Muscle of leg (tissue), 11 donors: ENCODE results near the gene LKAAEAR1. TPM values are rescaled to one million over a fixed set of nuclear protein-coding genes. Genes with fewer than 3 reads are reported as not detected.

Experiments
- DNase-seq: peaks from one replicate; pipeline ENCODE4 v3.0.0; 2013
- H3K27ac ChIP-seq: one replicate; pipeline ENCODE4 v1.5.1; 2013; ENCODE audit warnings: mild to moderate bottlenecking, low read length, control low read depth
- H3K27me3 ChIP-seq: one replicate; pipeline ENCODE4 v1.6.1; 2013; ENCODE audit warnings: low read length; ENCODE audit not compliant: control insufficient read depth, insufficient read depth
- H3K36me3 ChIP-seq: one replicate; pipeline ENCODE4 v1.6.1; 2013; ENCODE audit warnings: low read length; ENCODE audit not compliant: control insufficient read depth, insufficient read depth
- H3K4me1 ChIP-seq: one replicate; pipeline ENCODE4 v1.6.1; 2013; ENCODE audit warnings: low read length; ENCODE audit not compliant: control insufficient read depth, insufficient read depth
- H3K4me3 ChIP-seq: one replicate; pipeline ENCODE4 v1.5.1; 2013; ENCODE audit warnings: low read length, control low read depth
- H3K9me3 ChIP-seq: replicated peaks from 2 replicates; pipeline ENCODE4 v1.6.1; 2013; ENCODE audit warnings: low read depth, low read length; ENCODE audit not compliant: control insufficient read depth
- WGBS: methylation state at CpG from one replicate; pipeline ENCODE4 v1.1.5; 2013; ENCODE audit warnings: missing lambda C conversion rate; ENCODE audit not compliant: insufficient coverage; 5-methylcytosine and 5-hydroxymethylcytosine counted together
- polyA plus RNA-seq, 8 donors: library from polyadenylated mRNA; unstranded; fragments of 120-200 nt; gene quantifications; one replicate each; pipeline versions ENCODE4 v1.2.1 to v1.2.3, GENCODE V29; 2013; ENCODE audit warnings: inconsistent platforms in 1 of 8, low replicate concordance in 1 of 8; ENCODE audit not compliant: insufficient read length in 8 of 8, insufficient read depth in 1 of 8
- total RNA-seq: library from RNA; stranded (reverse); fragments of 120-200 nt; gene quantifications from one replicate; pipeline ENCODE4 v1.2.4, GENCODE V29; 2013

The LKAAEAR1 gene
- total and polyA plus RNA-seq, 9 donors: 0.27 to 0.28 (median 0.27) TPM; not detected in 5

GRCh38 chr20:64042054-64042781, 42.0 kb downstream of the LKAAEAR1 start:
- WGBS: 0% methylated on average over 25 of the region's 55 CpGs
- Histone ChIP-seq H3K9me3 (no peaks in the 10 kb centered on the region), H3K36me3 (no peaks in the 10 kb centered on the region), H3K4me3 (peak overlapping the region; percentile 15), H3K27me3 (peaks cover 95% of the 10 kb centered on the region), H3K4me1 (peaks cover 42% of the 10 kb centered on the region), H3K27ac (peak overlapping the region; percentile 29)
- peak; percentile 32 for DNase-seq

- peak overlapping the region; percentile 29 for H3K27ac ChIP-seq
- no peak overlapping the region for H3K4me3 ChIP-seq
- no peak for DNase-seq
- H3K9me3 ChIP-seq: no peaks in the 10 kb centered on the region
- H3K27me3 ChIP-seq: peaks cover 95% of the 10 kb centered on the region
- H3K36me3 ChIP-seq: no peaks in the 10 kb centered on the region
- 1% methylated on average over 6 of the region's 11 CpGs for WGBS
- peaks cover 44% of the 10 kb centered on the region for H3K4me1 ChIP-seq
Measured at GRCh38 chr20:64041781-64042053, 42.5 kb downstream of the LKAAEAR1 start.

GRCh38 chr20:64041040-64041780, 43.0 kb downstream of the LKAAEAR1 start:
- DNase-seq: peak; percentile 15
- no peak overlapping the region for H3K4me3 ChIP-seq
- H3K27me3 ChIP-seq: peaks cover 95% of the 10 kb centered on the region
- H3K9me3 ChIP-seq: no peaks in the 10 kb centered on the region
- H3K4me1 ChIP-seq: peaks cover 46% of the 10 kb centered on the region
- no peaks in the 10 kb centered on the region for H3K36me3 ChIP-seq
- WGBS: 41% methylated on average over 13 of the region's 15 CpGs
- peak overlapping the region; percentile 29 for H3K27ac ChIP-seq

- H3K4me3 ChIP-seq: no peak overlapping the region
- peaks cover 46% of the 10 kb centered on the region for H3K4me1 ChIP-seq
- WGBS: 60% methylated on average over 9 of the region's 12 CpGs
- DNase-seq: peak; percentile 6
- peak overlapping the region; percentile 29 for H3K27ac ChIP-seq
- H3K27me3 ChIP-seq: peaks cover 91% of the 10 kb centered on the region
- H3K9me3 ChIP-seq: no peaks in the 10 kb centered on the region
- peaks cover 6% of the 10 kb centered on the region for H3K36me3 ChIP-seq
Measured at GRCh38 chr20:64040231-64041039, 43.8 kb downstream of the LKAAEAR1 start.

GRCh38 chr20:64039293-64040160, 44.7 kb downstream of the LKAAEAR1 start:
- Histone ChIP-seq H3K4me1 (peaks cover 46% of the 10 kb centered on the region), H3K27ac (peak overlapping the region; percentile 65), H3K4me3 (peak overlapping the region; percentile 32), H3K9me3 (no peaks in the 10 kb centered on the region), H3K27me3 (peaks cover 81% of the 10 kb centered on the region), H3K36me3 (peaks cover 10% of the 10 kb centered on the region)
- WGBS: 4% methylated on average over 10 of the region's 17 CpGs
- peak; percentile 8 for DNase-seq

GRCh38 chr20:64038565-64039292, 45.5 kb downstream of the LKAAEAR1 start:
- Histone ChIP-seq H3K4me3 (peak overlapping the region; percentile 32), H3K4me1 (peaks cover 46% of the 10 kb centered on the region), H3K36me3 (peaks cover 14% of the 10 kb centered on the region), H3K27me3 (peaks cover 74% of the 10 kb centered on the region), H3K27ac (peak overlapping the region; percentile 65), H3K9me3 (no peaks in the 10 kb centered on the region)
- WGBS: under 1% methylated on average over 82 of the region's 91 CpGs
- peak; percentile 77 for DNase-seq

GRCh38 chr20:64038224-64038564, 46.0 kb downstream of the LKAAEAR1 start:
- Histone ChIP-seq H3K27me3 (peaks cover 69% of the 10 kb centered on the region), H3K9me3 (no peaks in the 10 kb centered on the region), H3K4me1 (peaks cover 46% of the 10 kb centered on the region), H3K36me3 (peaks cover 18% of the 10 kb centered on the region), H3K4me3 (peak overlapping the region; percentile 21), H3K27ac (no peak overlapping the region)
- DNase-seq: no peak
- WGBS: under 1% methylated on average over 29 of the region's 30 CpGs

- Histone ChIP-seq H3K27me3 (peaks cover 66% of the 10 kb centered on the region), H3K4me1 (peaks cover 46% of the 10 kb centered on the region), H3K36me3 (peaks cover 23% of the 10 kb centered on the region), H3K9me3 (no peaks in the 10 kb centered on the region), H3K4me3 (peak overlapping the region; percentile 21), H3K27ac (no peak overlapping the region)
- DNase-seq: peak; percentile 9
- WGBS: 6% methylated on average over 33 of the region's 36 CpGs
Measured at GRCh38 chr20:64037498-64038213, 46.5 kb downstream of the LKAAEAR1 start.

GRCh38 chr20:64037199-64037497, 47.0 kb downstream of the LKAAEAR1 start:
- H3K9me3 ChIP-seq: no peaks in the 10 kb centered on the region
- H3K36me3 ChIP-seq: peaks cover 28% of the 10 kb centered on the region
- DNase-seq: peak; percentile 4
- H3K4me3 ChIP-seq: no peak overlapping the region
- peaks cover 62% of the 10 kb centered on the region for H3K27me3 ChIP-seq
- no CpG with 5 or more reads among the region's 3 CpGs for WGBS
- H3K4me1 ChIP-seq: peaks cover 42% of the 10 kb centered on the region
- H3K27ac ChIP-seq: no peak overlapping the region
